Measurements from ENCODE around the gene ADGRG3. TPM values are rescaled to one million over a fixed set of nuclear protein-coding genes. Genes with fewer than 3 reads are reported as not detected.

ADGRG3 gene
- polyA plus RNA-seq, 12 donors = 0.10 to 0.55 (median 0.22) TPM; not detected in 3

DNA sequence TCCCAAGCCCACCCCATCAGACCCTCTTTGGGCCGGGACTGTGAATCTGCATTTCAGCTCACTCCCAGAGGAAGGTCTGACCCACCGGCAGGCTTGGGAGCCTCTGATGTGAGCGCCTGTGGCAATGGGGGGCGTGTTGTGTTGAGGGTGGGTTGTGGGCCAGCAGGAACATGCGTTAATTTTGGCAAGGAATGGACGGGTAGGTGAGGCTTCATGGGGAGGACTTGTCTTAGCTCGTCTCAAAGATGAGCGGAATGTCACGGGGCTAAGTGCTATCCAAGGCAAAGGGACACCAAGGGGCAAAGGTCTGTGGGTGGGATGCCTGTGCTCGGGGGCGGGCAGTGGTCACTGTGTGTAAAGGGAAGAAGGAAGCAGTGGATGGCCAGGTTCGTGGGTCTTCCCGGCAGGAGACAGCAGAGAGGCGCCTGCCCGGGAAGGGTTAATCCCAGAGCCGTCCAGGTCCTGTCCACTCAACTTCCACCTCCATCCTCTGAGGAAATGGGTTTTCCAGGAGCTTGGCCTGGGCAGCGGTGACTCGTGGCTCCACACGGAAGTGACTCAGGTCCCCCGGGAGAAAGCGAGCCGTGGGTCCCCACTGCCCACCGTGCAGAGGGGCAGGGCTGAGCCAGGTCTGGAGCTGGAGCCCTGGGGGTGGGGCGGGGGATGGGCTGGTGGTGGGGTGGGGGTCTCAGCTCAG is 22.3 kb upstream of the ADGRG3 start:
- DNase-seq = peak; percentile 52

GRCh38 chr16:57646388-57647039 is 21.6 kb upstream of the ADGRG3 start:
- DNase-seq = no peak

GRCh38 chr16:57647136-57647875 is 20.8 kb upstream of the ADGRG3 start:
- no peak for DNase-seq

DNA sequence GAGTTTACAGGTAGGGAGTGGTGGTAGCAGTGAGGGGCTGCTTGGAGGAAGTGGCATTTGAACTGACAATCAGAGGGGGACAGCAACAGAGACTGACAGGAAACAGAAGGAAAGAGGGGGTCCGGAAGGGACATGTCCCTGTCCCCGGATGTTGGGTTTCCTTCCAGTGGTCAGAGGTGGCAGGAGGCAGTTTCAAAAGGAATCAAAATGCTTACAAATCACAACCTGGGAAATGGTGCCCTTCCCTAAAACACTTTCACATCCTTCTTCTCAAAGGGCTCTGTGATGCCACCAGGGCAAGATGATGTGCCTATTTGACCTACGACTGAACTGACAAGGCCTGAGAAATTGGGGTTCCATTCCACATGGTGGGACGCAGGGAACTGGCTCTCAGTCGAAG is 20.0 kb upstream of the ADGRG3 start:
- DNase-seq = no peak

- peak; percentile 78 for DNase-seq
Observed at GRCh38 chr16:57648581-57649442, 19.3 kb upstream of the ADGRG3 start.

GRCh38 chr16:57649443-57649751 is 18.7 kb upstream of the ADGRG3 start:
- DNase-seq = no peak

- DNase-seq = no peak
Observed at GRCh38 chr16:57649846-57650245, 18.3 kb upstream of the ADGRG3 start.

DNA sequence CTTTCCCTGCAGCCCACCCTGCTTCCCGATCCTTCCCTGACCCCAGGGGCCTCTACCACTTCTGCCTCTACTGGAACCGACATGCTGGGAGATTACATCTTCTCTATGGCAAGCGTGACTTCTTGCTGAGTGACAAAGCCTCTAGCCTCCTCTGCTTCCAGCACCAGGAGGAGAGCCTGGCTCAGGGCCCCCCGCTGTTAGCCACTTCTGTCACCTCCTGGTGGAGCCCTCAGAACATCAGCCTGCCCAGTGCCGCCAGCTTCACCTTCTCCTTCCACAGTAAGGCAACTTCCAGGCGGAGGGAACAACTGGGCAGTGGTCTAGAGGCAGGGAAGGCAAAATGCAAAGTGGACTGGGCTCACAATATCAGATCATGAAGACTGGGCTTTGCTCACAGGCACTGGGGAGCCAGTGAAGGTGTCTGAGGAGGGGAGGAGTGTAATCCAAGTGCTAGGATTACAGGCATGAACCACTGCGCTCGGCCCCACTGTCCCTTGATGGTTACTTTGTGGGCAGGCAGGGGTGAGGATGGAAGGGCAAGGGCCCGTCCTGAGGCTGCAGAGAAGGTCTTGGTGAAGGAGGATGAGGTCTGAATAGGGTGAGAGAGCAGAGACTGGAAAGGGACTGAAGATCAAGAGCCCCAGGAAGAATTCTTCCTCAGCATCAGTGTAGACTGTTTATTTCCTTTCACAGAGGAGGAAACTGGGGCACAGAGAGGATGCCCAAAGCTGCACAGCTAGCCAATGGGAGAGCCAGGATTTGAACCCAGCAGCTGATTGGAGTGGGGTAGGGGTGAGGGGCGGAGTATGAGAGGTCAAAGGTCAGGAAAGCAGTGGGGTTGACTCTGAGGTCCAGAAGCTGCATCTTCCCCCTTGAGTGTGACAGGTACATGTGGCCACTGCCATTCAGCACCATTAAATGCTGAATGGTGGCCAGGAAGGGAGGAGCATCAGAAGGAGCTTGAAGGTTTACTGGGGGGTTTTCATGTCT is 16.5 kb upstream of the ADGRG3 start:
- DNase-seq = no peak

DNA sequence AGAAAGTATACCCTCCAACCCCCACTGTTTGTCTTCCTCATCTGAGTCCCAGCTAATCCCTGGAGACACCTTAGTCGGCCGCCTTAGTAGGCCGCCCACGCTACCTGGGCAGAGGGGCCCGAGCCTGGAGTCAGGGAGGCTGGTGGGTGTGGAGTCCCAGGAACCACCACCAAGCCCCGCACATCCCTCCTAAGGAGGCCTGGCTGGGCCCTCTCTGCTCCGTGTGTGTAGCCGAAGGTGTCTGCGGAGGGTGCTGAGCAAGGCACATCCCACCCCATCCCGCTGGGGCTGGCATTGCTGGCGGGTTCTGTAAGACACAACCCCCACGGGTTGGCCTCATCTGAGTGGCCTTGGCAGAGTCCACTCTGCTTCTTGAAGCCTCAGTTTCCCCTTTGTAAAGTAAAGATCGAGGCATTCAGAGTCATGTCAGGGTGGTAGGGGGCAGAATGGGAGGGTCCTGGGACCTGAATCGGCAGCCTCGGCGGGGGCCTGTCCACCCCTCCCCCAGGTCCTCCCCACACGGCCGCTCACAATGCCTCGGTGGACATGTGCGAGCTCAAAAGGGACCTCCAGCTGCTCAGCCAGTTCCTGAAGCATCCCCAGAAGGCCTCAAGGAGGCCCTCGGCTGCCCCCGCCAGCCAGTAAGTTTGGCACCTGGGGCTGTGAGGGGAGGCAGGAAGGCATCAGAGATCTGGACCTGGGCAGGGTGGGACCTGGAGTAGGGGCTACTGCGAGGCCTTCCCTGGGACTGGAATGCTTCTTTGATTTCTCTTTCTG is 15.2 kb upstream of the ADGRG3 start:
- no peak for DNase-seq

GRCh38 chr16:57653936-57654335 is 14.2 kb upstream of the ADGRG3 start:
- DNase-seq = no peak

GRCh38 chr16:57656342-57656955 is 11.7 kb upstream of the ADGRG3 start:
- DNase-seq = no peak

- no peak for DNase-seq
Observed at GRCh38 chr16:57657228-57657627, 10.9 kb upstream of the ADGRG3 start.

DNA sequence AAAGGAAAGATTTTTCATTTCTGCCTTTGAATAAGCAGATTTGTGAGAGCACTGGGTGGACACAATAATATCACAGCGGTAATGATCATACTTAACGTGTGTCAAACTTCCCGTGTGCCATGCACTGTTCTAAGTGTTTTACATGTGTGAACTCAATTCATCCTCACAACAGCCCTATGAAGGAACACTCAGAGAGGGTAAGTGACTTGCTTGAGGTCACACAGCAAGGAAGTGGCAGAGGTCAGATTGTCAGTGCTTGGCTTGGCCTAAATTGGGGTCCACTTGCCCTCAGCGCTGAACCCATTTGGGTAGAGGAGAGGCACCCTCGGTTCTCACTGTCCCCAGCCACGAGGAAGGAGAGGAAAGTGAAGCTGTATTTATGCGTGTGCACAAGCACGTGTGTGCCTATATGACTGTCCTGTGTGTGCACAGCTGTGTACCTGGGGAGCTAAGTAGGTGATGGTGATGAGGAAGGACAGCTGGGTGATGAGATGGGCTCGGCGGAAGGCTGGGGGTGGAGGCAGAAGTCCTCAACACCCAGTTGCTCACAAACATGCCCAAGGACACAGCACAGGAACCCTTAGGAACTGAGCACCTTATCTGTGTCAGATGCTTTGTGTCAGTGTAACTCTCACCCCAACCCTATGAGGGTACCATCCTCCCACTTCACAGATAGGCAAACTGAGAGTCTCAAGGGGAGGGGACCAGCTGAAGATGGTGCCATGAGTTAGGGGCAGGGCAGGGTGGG is 9.8 kb upstream of the ADGRG3 start:
- DNase-seq = no peak

GRCh38 chr16:57658878-57659674 is 9.0 kb upstream of the ADGRG3 start:
- no peak for DNase-seq

- DNase-seq = no peak
Observed at GRCh38 chr16:57660715-57661463, 7.2 kb upstream of the ADGRG3 start.

DNA sequence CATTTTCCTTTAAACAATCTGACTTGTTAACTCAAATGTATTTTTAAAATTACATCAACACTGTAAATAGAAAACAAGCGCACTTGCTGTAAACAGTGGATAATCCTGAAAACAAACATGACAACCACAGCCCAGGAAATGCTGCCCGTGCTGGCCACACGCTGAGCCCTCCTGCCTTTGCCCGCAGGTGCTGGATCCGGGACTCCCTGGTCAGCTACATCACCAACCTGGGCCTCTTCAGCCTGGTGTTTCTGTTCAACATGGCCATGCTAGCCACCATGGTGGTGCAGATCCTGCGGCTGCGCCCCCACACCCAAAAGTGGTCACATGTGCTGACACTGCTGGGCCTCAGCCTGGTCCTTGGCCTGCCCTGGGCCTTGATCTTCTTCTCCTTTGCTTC is 6.6 kb upstream of the ADGRG3 start:
- no peak for DNase-seq

All from muscle of arm (tissue), 12 donors.